ENCODE data around the gene MDM2.
"Not testable (repeated sequence)": the region's sequence is repeated elsewhere in the genome, so short reads cannot be mapped to it uniquely, and the experiment has no call there.

DNA sequence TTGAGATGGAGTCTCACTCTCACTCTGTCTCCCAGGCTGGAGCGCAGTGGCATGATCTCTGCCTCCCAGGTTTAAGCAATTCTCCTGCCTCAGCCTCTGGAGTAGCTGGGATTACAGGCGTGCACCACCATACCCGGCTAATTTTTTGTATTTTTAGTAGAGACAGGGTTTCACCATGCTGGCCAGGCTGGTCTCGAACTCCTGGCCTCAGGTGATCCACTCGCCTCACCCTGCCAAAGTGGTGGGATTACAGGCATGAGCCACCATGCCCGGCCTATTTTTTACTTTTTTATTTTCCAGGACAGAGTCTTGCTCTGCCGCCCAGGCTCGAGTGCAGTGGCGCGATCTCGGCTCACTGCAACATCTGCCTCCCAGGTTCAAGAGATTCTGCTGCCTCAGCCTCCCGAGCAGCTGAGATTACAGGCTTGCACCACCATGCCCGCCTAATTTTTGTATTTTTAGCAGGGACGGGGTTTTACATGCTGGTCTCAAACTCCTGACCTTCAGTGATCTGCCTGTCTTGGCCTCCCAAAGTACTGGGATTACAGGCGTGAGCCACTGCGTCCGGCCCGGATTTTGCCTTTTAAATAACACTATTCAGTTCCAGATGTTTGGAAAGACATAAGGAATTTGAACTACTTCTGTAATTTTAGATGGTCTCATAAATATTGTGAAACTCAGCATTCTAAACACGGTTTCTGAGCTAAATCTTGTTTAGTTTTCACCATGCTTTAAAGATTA is 4.9 kb upstream of the MDM2 start:
- TF ChIP-seq, protein P1, sequence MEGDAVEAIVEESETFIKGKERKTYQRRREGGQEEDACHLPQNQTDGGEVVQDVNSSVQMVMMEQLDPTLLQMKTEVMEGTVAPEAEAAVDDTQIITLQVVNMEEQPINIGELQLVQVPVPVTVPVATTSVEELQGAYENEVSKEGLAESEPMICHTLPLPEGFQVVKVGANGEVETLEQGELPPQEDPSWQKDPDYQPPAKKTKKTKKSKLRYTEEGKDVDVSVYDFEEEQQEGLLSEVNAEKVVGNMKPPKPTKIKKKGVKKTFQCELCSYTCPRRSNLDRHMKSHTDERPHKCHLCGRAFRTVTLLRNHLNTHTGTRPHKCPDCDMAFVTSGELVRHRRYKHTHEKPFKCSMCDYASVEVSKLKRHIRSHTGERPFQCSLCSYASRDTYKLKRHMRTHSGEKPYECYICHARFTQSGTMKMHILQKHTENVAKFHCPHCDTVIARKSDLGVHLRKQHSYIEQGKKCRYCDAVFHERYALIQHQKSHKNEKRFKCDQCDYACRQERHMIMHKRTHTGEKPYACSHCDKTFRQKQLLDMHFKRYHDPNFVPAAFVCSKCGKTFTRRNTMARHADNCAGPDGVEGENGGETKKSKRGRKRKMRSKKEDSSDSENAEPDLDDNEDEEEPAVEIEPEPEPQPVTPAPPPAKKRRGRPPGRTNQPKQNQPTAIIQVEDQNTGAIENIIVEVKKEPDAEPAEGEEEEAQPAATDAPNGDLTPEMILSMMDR (IDR thresholded peaks at IDR 0.05): not testable (repeated sequence)
- TF ChIP-seq POLR2A (IDR thresholded peaks at IDR 0.05): not testable (repeated sequence)

All from esophagus squamous epithelium (tissue), 4 donors.